GM10847 (cell line): ENCODE measurements around the gene UBR2.

Source experiments
- POLR2A ChIP-seq: IDR thresholded peaks from 2 replicates; pipeline ENCODE4 v1.6.1; 2011; ENCODE audit not compliant: insufficient read length; ENCODE audit errors: extremely low read depth

The UBR2 gene

GRCh38 chr6:42563697-42564505, at the start of gene UBR2:
Gene UBR2, plus strand, starts transcription at chr6:42564029. Its CDS starts 291 bp downstream, at chr6:42564320.
- TF ChIP-seq POLR2A, result peak; percentile 63

GRCh38 chr6:42514745-42515144, 49.1 kb upstream of the UBR2 start:
- TF ChIP-seq POLR2A, result no peak

GRCh38 chr6:42519779-42520178, 44.0 kb upstream of the UBR2 start:
- TF ChIP-seq POLR2A, result no peak

GRCh38 chr6:42520786-42521607, 42.8 kb upstream of the UBR2 start:
- TF ChIP-seq POLR2A, result no peak

- no peak for TF ChIP-seq POLR2A
Observed at GRCh38 chr6:42522036-42522435, 41.8 kb upstream of the UBR2 start.

- no peak for TF ChIP-seq POLR2A
Observed at GRCh38 chr6:42522942-42523814, 40.7 kb upstream of the UBR2 start.

GRCh38 chr6:42525206-42525605, 38.6 kb upstream of the UBR2 start:
- no peak for TF ChIP-seq POLR2A

- TF ChIP-seq POLR2A, result no peak
Observed at GRCh38 chr6:42526616-42527015, 37.2 kb upstream of the UBR2 start.

- TF ChIP-seq POLR2A, result no peak
Observed at GRCh38 chr6:42527204-42527603, 36.6 kb upstream of the UBR2 start.

GRCh38 chr6:42530296-42530695, 33.5 kb upstream of the UBR2 start:
- TF ChIP-seq POLR2A, result no peak

- TF ChIP-seq POLR2A, result no peak
Observed at GRCh38 chr6:42530751-42531150, 33.1 kb upstream of the UBR2 start.

- TF ChIP-seq POLR2A, result no peak
Observed at GRCh38 chr6:42532038-42532669, 31.7 kb upstream of the UBR2 start.

GRCh38 chr6:42533794-42534193, 30.0 kb upstream of the UBR2 start:
- TF ChIP-seq POLR2A, result no peak

- TF ChIP-seq POLR2A, result no peak
Observed at GRCh38 chr6:42537536-42537935, 26.3 kb upstream of the UBR2 start.

- no peak for TF ChIP-seq POLR2A
Observed at GRCh38 chr6:42539135-42539534, 24.7 kb upstream of the UBR2 start.

GRCh38 chr6:42545226-42545773, 18.5 kb upstream of the UBR2 start:
- no peak for TF ChIP-seq POLR2A
